Fibroblast of pulmonary artery (primary cell): ENCODE measurements around the gene GHR.

Experiments
- DNase-seq: peaks from one replicate; pipeline ENCODE4 v3.0.0-alpha.2; 2010; ENCODE audit warnings: low read depth
- H3K4me3 ChIP-seq: replicated peaks from 2 replicates; pipeline ENCODE4 v1.5.1; 2011; ENCODE audit warnings: low read depth, mild to moderate bottlenecking, control low read depth, low read length, moderate library complexity
- CTCF ChIP-seq: IDR thresholded peaks from 2 replicates; pipeline ENCODE4 v1.5.1; 2011; ENCODE audit warnings: mild to moderate bottlenecking, control low read depth, low read length, inconsistent platforms; ENCODE audit errors: missing control alignments

Gene GHR

GRCh38 chr5:42581845-42582244, 158.6 kb downstream of the GHR start:
- no peak overlapping the region for H3K4me3 ChIP-seq
- no peak for TF ChIP-seq CTCF
- no peak for DNase-seq

- no peak for DNase-seq
- TF ChIP-seq CTCF = no peak
- no peak overlapping the region for H3K4me3 ChIP-seq
Observed at GRCh38 chr5:42582723-42583122, 159.5 kb downstream of the GHR start.

GRCh38 chr5:42583322-42583721, 160.1 kb downstream of the GHR start:
- TF ChIP-seq CTCF = peak; percentile 91
- peak; percentile 73 for DNase-seq
- H3K4me3 ChIP-seq = no peak overlapping the region

GRCh38 chr5:42586625-42587024, 163.4 kb downstream of the GHR start:
- TF ChIP-seq CTCF = no peak

GRCh38 chr5:42587096-42587723, 164.0 kb downstream of the GHR start:
- DNase-seq = no peak
- H3K4me3 ChIP-seq = no peak overlapping the region
- TF ChIP-seq CTCF = no peak

More at GRCh38 chr5:42586625-42587024, 163.4 kb downstream of the GHR start:
- DNase-seq = peak; percentile 15
- H3K4me3 ChIP-seq = no peak overlapping the region

- TF ChIP-seq CTCF = no peak
- no peak overlapping the region for H3K4me3 ChIP-seq
- DNase-seq = no peak
Observed at GRCh38 chr5:42590566-42590965, 167.3 kb downstream of the GHR start.

GRCh38 chr5:42591015-42591414, 167.8 kb downstream of the GHR start:
- H3K4me3 ChIP-seq = no peak overlapping the region
- DNase-seq = peak; percentile 39
- TF ChIP-seq CTCF = no peak
